BJ (cell line): ENCODE measurements around the gene TAF11L14. TPM values are rescaled to one million over a fixed set of nuclear protein-coding genes. Genes with fewer than 3 reads are reported as not detected.

Source experiments
- CTCF ChIA-PET: fragments of 350-600 bp; formaldehyde crosslinking; extraction: SDS; loops from one replicate; lab custom pipeline; 2021; ENCODE audit warnings: antibody characterized with exemption, inconsistent platforms; lab: Yijun Ruan, JAX
- POLR2A ChIA-PET: fragments of 300-600 bp; sonication (Branson Sonifier 250); formaldehyde crosslinking; extraction: SDS; loops from one replicate; lab custom pipeline; 2021; ENCODE audit warnings: antibody characterized with exemption; lab: Charles Lee
- DNase-seq: peaks from one replicate; pipeline ENCODE4 v3.0.0-alpha.2; 2011; ENCODE audit warnings: low read depth
- H3K27me3 ChIP-seq: 2 replicates; pipeline ENCODE4 v1.6.0; 2011; ENCODE audit warnings: low read length; ENCODE audit not compliant: control insufficient read depth, insufficient read depth
- H3K36me3 ChIP-seq: 2 replicates; pipeline ENCODE4 v1.5.1; 2011; ENCODE audit warnings: low read length; ENCODE audit not compliant: control insufficient read depth, insufficient read depth
- H3K4me3 ChIP-seq: 2 replicates; pipeline ENCODE4 v1.5.1; 2011; ENCODE audit warnings: low read depth, mild to moderate bottlenecking, control low read depth, low read length
- CTCF ChIP-seq: IDR thresholded peaks from 2 replicates; pipeline ENCODE4 v1.5.1; 2011; ENCODE audit warnings: low read depth, mild to moderate bottlenecking, control low read depth, inconsistent platforms, low read length, moderate library complexity; ENCODE audit not compliant: insufficient read depth
- polyA plus RNA-seq: library from polyadenylated mRNA; depleted of rRNA; stranded (reverse); fragments of >200 nt; gene quantifications from 2 replicates; pipeline ENCODE4 v1.2.3, GENCODE V29; 2011

Gene TAF11L14
- polyA plus RNA-seq, 1 experiment: not detected

- Histone ChIP-seq H3K36me3 (no peaks in the 10 kb centered on the region), H3K27me3 (no peaks in the 10 kb centered on the region), H3K4me3 (no peak overlapping the region)
- CTCF ChIA-PET: no interaction called here
- POLR2A ChIA-PET: no interaction called here
- no peak for TF ChIP-seq CTCF
- no peak for DNase-seq
These were observed 21.7 kb downstream of the TAF11L14 start for GRCh38 chr5:17655921-17656320.

GRCh38 chr5:17663182-17663581 is 28.9 kb downstream of the TAF11L14 start:
- Histone ChIP-seq H3K4me3 (no peak overlapping the region), H3K36me3 (no peaks in the 10 kb centered on the region), H3K27me3 (no peaks in the 10 kb centered on the region)
- ChIA-PET CTCF (no interaction called here), POLR2A (no interaction called here)
- DNase-seq: no peak
- no peak for TF ChIP-seq CTCF

- no peak for DNase-seq
- TF ChIP-seq CTCF: no peak
- CTCF ChIA-PET: interaction anchor here (1.4 kb wide), 1 partner anchor 16 kb away, joined by 3 read pairs; no protein-coding TSS in a partner anchor
- POLR2A ChIA-PET: no interaction called here
- H3K27me3 ChIP-seq: no peaks in the 10 kb centered on the region
- H3K36me3 ChIP-seq: no peaks in the 10 kb centered on the region
- H3K4me3 ChIP-seq: no peak overlapping the region
These were observed 31.6 kb downstream of the TAF11L14 start for GRCh38 chr5:17665836-17666235.

- no peaks in the 10 kb centered on the region for H3K27me3 ChIP-seq
- ChIA-PET CTCF (no interaction called here), POLR2A (no interaction called here)
- no peak overlapping the region for H3K4me3 ChIP-seq
- DNase-seq: no peak
- TF ChIP-seq CTCF: no peak
- no peaks in the 10 kb centered on the region for H3K36me3 ChIP-seq
These were observed 32.5 kb downstream of the TAF11L14 start for GRCh38 chr5:17666726-17667235.

- Histone ChIP-seq H3K27me3 (no peaks in the 10 kb centered on the region), H3K4me3 (no peak overlapping the region), H3K36me3 (no peaks in the 10 kb centered on the region)
- no peak for DNase-seq
- ChIA-PET CTCF (no interaction called here), POLR2A (no interaction called here)
- no peak for TF ChIP-seq CTCF
These were observed 36.1 kb downstream of the TAF11L14 start for GRCh38 chr5:17670353-17670752.
